SK-N-SH treated with all-trans-retinoic acid at 6 μM for 48 hours (cell line): ENCODE measurements around the gene DENND1A.

ENCODE experiments used
- SNAI2 ChIP-seq: fragments of 250-450 bp; sonication (Bioruptor Pico); IDR thresholded peaks from 2 replicates; pipeline ENCODE4 v1.5.0; 2020; ENCODE audit warnings: mild to moderate bottlenecking, moderate library complexity
- TF ChIP-seq, protein P1 (sequence below): fragments of 250-450 bp; sonication (Bioruptor Pico); IDR thresholded peaks from 2 replicates; pipeline ENCODE4 v1.5.1; 2020; ENCODE audit warnings: low read depth, mild to moderate bottlenecking, moderate library complexity
- TF ChIP-seq, protein P2 (sequence below): fragments of 250-450 bp; sonication (Bioruptor Pico); IDR thresholded peaks from 2 replicates; pipeline ENCODE4 v1.8.0; 2020; ENCODE audit warnings: mild to moderate bottlenecking, moderate library complexity, borderline replicate concordance

DNA sequence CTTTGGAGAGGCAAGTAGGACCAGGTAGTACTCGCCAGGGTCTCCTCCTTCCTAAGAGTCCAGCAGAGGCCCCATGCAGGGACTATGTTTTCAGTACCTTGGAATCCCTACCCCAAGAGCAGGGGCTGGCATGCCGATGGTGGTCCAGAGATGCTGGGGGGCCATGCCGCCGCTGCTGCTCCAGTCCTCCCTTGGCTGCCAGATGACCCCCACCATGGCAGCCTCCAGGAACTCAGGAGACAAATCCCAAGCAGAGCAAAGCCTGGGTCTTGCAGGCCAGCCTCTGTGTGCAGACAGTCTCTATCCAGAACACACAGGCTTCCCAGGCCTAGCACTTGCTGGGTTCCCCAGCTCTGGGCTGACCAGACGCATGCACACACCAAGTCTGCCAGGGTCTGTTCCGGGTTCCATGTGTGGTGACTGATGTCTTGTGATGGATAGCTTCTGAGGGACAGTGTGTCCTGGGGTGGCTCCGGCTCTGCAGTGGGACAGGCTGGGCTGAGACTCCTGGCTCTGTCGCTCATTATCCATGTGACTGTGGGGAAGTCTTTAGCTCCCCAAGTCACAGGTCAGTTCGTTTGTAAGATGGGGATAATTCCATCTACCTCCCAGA lies 446.6 kb downstream of the DENND1A start:
- TF ChIP-seq, protein P1, sequence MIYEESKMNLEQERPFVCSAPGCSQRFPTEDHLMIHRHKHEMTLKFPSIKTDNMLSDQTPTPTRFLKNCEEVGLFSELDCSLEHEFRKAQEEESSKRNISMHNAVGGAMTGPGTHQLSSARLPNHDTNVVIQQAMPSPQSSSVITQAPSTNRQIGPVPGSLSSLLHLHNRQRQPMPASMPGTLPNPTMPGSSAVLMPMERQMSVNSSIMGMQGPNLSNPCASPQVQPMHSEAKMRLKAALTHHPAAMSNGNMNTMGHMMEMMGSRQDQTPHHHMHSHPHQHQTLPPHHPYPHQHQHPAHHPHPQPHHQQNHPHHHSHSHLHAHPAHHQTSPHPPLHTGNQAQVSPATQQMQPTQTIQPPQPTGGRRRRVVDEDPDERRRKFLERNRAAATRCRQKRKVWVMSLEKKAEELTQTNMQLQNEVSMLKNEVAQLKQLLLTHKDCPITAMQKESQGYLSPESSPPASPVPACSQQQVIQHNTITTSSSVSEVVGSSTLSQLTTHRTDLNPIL (CRISPR knock-in tag) = no peak
- TF ChIP-seq SNAI2 = no peak
- TF ChIP-seq, protein P2, sequence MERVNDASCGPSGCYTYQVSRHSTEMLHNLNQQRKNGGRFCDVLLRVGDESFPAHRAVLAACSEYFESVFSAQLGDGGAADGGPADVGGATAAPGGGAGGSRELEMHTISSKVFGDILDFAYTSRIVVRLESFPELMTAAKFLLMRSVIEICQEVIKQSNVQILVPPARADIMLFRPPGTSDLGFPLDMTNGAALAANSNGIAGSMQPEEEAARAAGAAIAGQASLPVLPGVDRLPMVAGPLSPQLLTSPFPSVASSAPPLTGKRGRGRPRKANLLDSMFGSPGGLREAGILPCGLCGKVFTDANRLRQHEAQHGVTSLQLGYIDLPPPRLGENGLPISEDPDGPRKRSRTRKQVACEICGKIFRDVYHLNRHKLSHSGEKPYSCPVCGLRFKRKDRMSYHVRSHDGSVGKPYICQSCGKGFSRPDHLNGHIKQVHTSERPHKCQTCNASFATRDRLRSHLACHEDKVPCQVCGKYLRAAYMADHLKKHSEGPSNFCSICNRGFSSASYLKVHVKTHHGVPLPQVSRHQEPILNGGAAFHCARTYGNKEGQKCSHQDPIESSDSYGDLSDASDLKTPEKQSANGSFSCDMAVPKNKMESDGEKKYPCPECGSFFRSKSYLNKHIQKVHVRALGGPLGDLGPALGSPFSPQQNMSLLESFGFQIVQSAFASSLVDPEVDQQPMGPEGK (CRISPR knock-in tag) = no peak
